Activated CD4-positive, CD25-positive, alpha-beta regulatory T cell (primary cell): ENCODE results near the gene TBC1D22A.

Source experiments
- DNase-seq, 4 experiments: peaks; one replicate each; lab custom pipeline; 2025; lab: John Stamatoyannopoulos, UW

Gene TBC1D22A

DNA sequence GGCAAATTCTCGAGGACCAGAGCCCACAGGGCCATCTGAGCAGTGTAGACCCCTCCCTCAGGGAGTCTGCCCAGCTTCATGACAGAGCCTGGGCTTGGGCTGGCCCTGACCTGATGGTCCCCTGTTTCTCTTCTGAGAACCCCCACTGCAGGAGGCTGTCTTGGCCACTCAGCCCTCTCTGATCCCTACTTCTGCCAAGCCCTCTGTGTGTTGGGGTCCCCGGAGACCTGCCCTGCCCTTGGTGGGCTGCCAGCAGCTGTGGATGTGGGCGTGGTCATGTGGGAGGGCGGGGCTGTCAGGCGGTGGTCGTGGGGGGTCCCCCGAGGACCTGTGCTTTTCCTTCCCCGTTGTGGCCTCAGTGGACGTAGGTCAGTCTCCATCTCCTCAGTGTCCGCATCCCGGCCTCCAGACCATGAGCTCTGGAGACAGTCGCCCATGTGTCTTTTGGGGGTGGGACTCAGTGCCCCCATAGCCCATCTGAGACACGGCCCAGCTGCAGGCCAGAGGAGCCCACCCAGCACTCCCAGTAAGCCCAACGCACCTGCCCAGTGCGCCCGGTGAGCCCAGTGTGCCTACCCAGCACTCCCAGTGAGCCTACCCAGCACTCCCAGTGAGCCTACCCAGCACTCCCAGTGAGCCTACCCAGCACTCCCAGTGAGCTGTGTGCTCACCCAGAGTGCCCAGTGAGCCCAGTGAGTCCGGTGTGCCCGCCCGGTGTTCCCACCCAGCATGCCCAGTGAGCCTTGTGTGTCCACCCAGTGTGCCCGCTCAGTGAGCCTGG lies 409.2 kb downstream of the TBC1D22A start:
- DNase-seq: no peak

DNA sequence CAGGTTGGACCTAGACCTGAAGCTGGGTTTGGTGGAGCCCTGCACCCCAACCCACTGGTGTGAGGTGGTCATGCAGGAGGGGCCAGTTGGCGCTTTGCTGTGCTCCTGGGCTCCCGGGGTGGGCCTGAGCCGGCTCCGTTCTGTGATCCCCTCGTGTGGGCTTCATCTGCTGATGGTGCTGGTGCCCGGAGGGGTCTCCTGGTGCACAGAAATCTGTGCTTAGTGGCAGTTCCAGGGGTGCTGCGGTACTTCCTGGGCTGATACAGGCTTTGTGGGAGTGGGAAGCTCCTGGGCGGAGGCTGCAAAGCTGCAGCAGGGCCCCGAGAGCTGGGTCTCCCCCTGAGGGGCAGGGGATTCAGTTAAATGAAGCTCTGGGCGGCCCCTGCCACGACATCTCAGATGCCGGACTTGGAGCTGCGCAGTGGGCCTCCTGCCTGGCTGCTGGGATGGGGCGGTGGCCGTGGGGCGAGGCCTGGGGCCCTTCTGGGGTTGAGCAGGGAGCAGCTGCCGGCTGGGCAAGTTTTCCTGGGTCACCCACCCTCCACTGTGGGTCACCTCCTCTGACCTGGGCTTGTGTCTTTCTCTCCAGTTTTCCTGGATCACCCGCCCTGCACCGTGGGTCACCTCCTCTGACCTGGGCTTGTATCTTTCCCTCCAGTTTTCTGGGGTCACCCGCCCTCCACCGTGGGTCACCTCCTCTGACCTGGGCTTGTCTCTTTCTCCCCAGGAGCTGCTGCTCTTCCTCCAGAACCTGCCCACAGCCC lies 410.5 kb downstream of the TBC1D22A start:
- no peak for DNase-seq

DNA sequence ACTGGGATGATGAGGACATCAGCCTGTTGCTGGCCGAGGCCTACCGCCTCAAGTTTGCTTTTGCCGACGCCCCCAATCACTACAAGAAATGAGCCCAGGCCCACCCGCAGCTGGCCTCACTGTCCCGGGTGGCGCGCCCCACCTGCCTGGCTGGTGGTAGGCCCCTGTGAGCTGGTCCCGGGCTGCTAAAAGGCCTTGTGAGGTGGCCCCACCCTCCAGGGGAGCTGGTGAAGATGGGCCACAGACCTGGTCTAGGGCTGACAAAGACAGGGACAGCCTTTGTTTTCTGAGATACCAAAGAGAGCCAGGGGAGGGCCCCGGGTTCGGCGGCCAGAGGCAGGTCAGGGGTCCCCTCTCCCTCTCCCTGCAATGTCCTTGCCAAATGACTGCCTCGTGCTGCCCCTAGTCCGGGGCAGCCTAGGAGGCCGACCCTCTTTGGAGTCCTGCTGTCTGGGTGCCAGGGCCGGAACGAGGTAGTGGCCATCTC lies 411.1 kb downstream of the TBC1D22A start:
- no peak for DNase-seq

DNA sequence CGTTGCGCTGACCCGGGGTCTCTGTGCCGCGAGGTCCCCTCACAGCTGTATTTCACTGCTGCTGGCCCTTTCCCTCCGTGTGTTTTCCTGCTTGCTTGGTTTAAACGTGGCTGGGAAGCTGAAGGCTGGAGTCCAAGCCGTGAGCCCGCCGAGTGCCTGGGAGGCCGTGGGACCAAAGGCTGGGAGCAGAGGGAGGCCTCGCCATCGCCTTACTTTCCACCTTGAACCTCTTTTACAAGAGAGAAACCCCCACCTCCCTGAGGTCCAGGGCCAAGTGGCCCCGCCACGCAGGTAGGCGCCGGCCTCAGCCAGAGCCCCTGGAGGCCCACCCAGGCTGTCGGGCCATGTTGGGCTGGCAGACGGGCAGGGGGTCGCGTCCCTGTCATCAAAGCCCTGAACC lies 411.6 kb downstream of the TBC1D22A start:
- DNase-seq: no peak

DNA sequence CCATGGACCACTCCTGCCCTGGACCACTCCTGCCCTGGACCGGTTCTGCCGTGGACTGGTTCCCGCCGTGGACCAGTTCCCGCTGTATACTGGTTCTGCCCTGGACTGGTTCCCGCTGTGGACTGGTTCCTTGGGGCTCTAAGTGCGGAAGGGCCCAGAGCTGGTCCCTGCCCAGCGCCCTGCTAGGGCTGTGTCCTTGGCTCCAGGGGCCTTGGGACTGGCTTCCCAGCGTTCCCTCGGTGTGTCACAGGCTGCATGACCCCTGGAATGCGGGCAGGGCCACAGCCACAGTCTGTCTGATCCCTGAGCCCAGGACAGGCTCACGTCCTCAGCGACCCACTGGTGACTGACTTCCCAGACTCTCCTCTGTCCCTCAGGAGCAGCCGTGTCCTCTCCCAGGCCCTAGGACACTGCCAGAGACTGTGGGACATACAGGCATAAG lies 412.2 kb downstream of the TBC1D22A start:
- no peak for DNase-seq

DNA sequence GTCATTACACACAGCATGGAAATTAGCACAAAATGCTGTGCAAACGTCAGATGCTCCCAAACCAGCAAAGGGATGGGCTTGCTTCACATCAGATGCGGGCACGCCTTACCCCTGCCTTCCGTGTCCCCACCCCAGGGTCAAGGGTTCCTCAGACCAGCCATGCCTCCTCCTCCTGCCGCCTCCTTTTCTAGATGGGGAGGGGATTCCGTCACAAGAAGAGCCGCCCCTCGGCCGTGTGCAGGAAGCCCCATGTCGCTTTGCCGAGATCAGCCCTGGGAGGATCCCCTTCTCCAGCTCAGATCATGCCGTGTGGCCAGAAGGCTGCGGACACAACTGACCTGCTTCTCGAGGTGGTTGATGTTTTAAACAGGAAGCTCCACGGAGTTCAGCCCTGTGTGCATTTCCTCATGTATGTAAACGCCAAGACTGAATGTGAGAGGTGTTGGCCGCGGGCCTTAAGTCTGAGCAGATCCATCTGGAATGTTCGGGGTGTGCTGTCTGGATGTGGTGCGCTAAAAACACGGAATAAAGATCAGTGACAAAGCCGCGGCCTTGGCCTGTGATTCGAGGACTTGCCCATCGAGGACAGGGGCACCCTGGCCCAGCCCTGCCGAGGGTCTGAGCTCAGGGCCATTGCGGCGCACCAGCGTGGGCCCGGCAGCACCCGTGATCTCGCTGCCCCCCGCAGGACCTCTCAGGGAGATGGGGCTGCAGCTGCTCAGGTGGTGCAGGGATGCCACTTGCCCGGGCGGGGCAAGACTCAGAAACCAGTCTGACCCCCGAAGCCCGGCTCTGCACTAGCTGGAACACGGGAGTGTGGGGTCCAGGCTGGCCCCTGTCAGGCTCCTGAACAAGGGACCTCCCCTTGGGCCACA lies 412.9 kb downstream of the TBC1D22A start:
- DNase-seq: no peak

DNA sequence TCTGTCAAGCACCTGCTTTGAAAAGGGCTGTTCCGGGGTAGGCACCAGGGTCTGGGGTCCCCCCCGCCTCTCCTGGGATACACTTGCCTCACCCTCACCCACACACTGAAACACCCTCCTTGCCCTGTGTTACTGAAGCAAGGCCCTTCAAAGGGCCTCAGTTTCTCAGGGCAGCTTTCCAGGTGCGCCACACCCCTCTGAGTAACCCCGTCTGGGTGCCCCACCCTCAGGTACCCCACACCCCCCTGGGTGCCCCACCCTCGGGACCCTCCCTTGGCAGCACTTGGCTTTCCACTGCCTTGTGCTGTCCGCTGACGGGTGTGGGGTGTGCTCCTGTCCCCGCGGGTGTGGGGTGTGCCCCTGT lies 413.6 kb downstream of the TBC1D22A start:
- DNase-seq: no peak

DNA sequence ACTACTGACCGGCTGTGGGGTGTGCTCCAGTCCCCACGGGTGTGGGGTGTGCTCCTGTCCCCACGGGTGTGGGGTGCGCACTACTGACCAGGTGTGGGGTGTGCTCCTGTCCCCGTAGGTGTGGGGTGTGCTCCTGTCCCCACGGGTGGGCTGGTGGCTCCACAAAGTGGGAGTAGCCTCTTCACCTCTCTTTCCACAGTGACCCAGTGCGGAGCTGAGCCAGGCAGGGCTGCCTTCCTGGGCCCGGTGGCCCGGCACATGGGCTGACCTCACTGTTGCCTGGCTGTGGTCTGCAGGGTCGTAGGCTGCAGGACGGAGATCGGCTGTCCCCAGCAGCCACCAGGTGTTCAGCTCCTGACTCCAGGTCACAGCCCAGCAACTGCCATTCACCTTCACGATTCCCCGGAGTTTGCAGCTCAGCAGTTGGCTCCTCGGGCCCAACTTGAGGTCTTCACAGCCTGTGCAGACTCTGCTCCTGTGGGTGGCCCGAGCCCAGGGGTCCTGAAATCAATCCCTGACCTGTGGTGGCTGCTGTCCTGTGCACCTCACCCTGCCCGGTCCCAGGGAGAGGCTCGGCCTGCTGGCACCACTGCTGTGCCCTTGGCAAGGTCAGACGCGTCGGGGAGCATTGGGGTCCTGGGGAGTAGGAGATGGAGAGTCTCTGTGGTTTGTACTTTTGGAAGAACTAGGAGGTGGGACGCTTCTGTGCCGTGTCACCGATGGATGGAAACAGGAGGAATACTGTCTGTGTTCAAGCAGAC lies 414.3 kb downstream of the TBC1D22A start:
- DNase-seq: no peak

DNA sequence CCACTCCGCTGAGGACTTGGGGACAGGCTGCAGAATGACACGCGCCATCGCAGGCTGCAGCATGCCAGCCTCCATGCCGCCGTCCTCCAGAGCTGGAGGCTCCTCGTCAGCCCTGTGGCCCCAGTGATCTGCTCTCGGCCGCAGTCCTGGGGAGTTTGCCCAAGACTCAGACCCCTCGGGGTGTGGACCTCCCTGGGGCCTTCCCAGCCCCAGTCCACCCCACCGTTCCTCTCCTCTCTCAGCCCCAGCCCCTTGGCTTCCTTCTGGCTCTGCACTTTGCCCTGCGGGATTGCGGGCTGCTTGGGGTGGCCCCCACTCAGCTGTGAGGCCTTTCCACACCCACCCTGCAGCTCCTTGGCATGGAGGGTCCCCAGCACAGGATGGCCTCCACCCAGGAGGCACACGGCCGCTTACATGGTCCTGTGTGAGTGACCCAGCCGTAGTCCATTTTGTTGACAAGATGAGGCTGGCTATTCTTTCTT lies 414.9 kb downstream of the TBC1D22A start:
- DNase-seq: no peak

DNA sequence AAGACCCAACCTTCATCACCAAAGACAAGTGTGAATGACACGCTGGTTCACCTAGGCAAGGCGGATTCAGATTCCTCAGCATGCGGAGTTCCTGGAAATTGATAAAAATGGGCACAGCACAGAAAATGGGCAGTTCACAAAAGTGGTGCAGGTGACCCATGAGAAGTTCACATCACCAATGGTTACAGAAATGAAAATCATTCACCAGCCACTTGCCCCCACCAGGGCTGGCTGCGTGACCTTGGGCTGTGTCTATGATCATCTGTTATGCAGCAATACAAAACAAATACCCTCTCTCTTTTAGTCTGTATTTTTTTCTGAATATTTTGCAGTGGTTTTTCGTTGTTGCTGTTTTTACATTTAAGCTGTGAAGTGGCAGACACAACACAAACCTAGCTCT lies 415.9 kb downstream of the TBC1D22A start:
- no peak for DNase-seq

DNA sequence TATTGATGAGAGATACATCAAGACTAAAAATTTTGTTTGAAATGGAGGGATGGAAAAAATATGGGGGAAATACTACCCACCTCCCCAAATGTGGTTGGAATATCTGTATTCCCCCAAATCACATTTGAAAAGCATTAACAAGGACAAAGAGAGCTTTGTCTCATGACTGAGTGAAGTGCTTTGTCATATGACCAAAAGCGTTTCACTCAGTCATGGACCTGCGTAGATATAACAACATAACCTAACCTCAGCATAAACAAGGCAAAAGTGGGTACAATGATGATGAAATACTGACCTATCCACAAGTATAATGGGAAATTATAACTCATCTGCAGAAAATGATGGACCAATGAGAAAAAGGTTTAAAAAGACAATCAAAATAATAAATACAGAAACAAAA lies 418.3 kb downstream of the TBC1D22A start:
- no peak for DNase-seq

DNA sequence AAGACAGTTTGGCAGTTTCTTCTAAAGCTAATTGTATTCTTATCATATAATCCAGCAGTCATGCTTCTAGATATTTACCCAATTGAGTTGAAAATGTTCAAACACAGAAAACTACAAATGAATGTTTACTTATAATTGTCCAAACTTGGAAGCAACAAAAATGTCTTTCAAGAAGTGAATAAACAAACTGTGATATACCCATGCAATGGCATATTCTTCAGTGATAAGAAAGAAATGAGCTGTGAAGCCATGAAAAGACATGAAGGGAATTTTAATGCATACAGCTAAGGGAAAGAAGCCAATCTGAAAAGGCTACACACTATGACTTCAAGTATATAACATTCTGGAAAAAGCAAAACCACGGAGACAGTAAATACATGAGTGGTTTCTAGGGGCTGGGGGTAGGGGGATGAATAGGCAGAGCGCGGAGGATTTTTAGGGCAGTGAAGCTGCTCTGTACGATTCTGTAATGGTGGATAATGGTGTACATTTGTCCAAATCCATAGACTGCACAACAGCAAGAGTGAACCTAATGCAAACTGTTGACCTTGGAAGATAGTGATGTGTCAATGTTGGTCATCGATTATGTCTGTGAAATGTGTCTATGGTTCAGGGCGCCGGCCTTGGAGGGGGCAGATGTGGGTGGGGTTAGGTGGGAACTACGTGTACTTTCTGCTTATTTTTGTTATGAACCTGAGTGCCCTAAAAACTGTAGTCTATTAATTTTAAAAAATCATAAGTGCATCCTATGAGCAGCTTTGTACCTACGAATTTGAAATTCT lies 424.9 kb downstream of the TBC1D22A start:
- DNase-seq: no peak

DNA sequence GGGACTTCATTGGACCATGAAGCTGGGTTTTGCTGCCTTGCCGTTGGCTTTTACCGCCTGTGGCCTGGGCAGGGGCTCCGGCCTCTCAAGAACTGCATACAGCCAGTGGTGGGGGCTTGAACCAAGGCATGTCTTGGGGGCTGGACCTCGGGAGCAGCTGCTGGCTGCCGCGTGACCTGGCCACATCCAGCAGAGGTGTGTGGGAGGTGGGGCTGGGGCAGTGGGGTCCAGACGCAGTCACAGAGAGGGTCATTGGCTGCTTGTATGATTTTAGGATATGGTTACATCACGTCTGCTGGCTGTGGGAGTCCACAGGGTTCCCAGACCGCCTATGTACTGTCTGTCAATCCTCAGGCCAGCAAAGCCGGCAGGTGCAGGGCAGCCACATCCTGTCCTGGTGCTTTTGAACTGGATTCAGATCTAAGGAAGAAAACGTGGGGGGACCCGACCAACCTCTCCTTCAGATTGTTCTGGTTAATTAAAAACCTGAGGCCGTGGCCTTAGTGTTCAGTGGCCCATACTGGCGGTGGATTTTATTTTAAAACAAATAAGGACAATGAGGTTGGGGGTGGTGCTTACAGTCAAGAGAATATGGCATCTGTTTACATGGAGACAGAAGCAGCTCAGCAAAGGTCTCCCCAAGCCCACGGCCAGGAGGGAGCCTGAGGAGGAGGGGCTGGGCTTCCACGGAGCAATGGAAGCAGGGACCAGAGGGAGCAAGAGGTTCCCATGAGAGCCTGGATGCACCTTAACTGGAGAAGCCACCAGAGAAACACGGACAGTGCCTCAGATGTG lies 426.0 kb downstream of the TBC1D22A start:
- DNase-seq: no peak

DNA sequence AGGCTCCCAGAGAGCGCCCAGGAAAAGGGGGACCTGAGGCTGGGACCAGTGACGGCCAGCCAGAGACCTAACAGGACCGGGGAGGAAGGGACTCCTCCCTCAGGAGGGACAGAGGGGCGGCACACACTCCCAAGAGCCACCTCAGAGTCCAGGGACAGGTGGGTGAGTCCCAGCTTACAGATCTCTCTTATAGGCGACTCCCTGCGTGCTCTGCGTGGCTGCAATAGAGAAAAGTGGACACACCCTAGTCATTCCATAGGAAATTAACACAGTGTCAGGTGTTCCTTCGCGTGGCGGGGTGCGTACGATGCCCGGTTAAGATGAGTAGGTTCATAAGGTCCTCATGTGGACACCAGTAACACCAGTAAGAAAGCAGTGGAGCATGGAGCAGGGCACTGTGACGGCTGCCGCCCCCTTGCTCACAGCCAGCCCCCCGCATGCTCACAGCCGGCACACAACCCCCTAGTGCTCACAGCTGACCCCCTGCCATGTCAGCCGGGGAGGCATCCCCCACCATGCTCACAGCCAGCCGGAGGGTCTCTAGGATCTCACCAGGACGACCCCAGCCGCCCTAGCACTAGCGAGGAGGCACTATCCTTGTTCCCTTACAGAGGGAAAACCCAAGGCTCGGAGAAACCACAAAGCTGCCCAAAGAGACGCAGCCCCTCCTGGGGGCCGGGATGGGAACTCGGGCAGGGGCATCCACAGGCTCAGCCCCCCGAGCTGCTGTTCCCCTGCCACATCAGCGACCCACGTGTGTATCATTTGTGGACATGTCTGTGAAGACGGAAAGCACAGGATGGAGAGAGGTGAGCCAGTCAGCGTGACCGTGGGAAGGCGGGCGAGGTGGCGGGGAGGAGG lies 426.8 kb downstream of the TBC1D22A start:
- no peak for DNase-seq

DNA sequence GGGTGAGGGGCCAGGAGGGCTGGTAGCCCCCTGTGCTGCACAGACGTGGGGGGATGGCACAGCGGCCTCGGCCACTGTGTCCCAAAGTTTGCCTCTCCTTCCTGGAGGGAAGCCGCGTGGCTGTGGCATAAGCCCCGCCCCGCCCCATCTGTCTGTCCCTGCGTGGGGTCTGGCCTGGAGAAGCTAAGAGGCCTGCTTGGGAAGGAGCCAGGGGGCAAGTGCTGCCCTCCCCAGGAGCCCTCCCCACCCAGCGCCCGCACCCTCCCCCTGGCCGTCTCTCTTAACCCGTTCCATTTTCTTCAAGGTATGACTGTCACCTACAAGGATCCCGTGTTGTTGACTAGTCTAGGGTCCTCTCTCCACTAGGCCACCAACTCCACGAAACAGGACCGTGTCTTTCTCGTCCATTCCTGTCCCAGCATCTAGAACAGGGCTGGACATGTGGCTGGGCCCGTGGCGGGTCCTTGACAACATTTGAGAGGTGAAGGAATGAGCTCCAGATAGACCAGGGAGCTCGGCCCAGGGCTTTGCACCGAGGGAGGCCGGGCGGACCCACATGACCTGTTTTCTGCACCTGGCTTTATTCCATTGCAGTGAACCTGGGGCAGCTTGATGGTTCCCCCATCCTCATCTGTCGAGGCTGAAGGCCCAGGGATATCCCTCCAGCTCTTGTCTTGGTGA lies 428.0 kb downstream of the TBC1D22A start:
- DNase-seq: no peak

DNA sequence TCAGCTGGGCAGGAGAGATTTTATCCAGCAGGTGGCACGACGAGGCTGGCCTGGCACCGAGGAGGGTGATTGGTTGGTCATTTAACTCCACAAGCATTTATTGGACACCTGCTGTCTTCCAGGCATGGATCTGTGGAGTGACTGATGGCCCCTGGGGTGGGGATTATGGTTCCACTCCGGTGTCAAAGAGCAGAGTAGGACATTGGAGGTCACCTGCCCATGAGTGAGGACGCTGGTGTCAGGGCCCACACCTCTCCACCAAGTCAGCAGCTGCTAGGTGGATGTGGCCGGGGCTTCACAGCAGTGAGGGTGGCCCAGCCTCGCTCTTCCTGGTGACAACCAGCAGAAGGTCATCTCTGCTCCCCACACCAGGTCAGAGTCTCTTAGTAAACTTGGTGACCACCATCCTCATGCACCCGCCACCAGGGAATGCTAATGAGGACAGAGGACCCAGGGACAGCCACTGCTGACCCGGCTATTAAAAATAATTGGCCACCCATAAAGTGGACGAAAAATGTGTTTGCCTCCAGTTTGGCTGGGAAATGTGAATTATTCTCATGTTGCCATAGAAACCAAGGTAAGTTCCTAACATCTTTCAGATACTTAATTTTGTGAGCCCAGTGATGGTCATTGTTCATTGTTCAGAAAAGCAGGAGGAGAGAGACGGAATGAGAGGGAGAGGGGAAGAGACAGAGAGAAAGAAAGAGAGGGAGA lies 428.7 kb downstream of the TBC1D22A start:
- no peak for DNase-seq
